GM21825 (cell line): ENCODE measurements around the gene LGALS7.
"Not testable (repeated sequence)": the region's sequence is repeated elsewhere in the genome, so short reads cannot be mapped to it uniquely, and the experiment has no call there.

ENCODE experiments used
- ATAC-seq: cut with Tn5 transposase; IDR thresholded peaks from one replicate; pipeline ENCODE4 v1.9.1; 2021; ENCODE audit warnings: mild to moderate bottlenecking, moderate library complexity; ENCODE audit not compliant: unreplicated experiment

LGALS7 gene

DNA sequence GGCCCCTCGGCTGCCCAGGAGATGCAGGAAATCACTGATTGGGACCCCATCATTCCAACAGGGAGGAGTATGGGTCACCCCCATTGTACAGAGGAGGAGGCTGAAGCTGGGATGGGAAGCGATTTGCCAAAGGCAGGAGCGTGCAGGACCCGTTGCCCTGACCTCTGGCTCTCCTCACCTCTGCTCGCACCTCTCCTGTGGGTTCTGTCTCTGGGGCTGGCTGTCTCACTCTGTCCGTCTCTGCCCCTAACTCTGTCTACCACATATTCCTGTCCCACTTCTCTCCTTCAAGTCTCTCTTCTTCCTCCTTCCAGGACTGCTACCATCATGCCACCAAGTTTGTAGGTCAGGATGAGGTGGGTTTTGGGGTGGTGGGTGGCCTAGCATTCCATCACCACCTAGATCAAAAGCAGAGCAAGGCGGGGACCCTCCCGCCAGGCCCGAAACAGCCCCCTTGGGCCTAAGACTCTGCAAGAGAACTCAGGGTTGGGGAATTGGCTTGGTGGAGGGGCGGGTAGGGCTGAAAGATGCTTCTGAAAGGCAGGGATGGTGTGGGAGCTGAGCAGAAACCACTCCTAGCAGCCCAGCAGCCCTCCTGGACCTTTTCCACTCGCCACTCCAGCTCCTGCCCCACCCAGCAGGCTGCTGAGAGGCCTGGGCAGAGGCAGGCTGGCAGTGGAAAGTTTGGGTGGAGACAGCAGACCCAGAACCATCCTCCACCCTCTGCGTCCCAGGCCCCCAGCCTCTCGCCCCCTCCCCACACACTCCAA, 1.0 kb upstream of the LGALS7 start:
- ATAC-seq: no peak

DNA sequence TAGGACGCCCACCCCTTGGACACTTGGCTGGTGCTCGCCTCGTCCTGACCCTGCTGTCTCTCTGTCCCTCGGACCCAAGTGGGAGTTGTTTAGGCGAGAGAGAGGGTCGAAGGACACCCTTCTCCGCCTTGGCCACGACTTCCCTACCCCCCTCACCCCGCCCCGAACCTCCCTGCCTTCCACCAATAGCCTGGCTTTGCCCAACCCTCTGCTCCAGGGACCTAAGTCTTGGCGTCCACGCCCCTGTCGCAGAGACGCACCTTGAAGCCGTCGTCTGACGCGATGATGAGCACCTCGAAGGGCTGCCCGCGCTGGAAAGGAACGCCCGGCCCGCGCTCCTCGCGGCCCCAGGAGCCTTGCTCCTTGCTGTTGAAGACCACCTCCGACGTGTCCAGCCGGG, 1.7 kb downstream of the LGALS7 start:
- ATAC-seq: not testable (repeated sequence)

DNA sequence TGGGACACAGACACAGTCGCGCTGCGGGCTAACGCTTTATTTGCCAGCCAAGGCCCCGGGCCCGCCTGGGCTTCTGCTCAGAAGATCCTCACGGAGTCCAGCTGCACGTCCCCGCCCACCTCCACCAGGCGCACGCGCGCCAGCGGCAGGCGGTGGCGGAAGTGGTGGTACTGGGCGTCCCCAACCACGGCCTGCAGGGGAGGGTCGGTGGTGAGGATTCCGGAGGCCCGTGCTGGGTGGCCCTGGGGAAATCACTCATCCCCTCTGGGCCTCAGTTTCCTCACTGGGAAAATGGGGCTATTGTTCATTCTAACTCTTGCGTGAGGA, 2.4 kb downstream of the LGALS7 start:
- not testable (repeated sequence) for ATAC-seq

DNA sequence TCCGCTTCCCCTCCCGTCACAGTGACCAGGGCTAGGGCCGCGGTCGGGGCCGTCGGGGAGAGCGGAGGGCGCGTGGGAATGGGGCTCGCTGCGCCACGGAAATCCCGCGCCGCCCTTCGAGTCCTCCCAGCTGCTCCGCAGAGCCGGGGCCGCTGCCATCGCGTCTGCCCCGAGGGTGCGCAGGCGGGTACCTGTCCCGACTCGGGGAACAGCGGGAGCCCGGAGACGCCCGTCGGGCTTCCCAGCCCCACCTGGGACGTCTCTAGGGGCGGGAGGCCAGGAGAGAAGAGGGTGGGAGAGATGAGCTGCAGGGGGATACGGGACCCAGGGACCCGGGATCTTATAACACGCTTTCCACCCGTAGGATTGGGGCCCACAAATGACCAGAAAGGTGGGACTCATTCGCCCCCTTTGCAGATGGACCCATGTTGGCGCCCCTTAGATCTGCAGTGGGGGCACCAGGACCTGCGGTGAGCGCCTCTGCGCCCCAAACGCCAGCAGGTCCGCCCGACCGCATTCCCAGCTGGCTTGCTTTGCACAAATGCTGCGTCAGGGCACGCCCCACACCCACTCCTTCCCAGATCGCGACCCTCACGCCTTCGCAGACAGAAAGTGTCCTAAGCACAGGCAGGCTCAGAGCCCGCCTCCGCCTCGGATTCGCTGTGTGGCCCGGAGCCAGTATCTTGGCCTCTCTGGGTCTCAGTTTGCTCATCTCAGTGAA, 2.9 kb downstream of the LGALS7 start:
- ATAC-seq: not testable (repeated sequence)

DNA sequence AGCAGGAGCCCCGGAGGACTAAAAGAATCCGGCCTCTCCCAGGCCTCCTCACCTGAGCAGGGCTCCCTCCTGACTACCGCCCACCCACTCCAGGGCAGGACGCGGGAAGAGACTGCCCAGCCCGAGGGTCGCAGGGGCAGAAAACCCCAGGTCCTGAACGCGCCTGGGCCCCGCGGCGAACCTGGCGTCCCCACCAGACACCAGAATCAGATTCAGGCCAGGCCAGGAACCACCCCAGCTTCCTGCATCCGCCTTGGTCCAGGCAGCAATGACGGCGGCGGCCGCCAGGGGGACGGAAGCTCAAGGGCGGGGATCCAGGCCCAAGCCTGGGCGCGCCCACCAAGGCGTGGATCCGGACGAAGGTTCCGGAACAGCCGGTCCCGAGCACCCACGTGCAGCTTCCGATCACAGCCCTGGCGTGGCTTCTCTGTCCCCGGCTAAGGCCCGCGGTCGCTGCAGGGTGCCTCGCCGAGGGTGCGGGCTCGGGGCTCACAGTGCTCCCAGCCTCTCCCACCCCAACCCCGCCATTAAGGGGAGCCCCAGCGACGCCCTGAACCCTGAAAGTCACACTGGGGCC, 3.6 kb downstream of the LGALS7 start:
- ATAC-seq: peak; percentile 70

DNA sequence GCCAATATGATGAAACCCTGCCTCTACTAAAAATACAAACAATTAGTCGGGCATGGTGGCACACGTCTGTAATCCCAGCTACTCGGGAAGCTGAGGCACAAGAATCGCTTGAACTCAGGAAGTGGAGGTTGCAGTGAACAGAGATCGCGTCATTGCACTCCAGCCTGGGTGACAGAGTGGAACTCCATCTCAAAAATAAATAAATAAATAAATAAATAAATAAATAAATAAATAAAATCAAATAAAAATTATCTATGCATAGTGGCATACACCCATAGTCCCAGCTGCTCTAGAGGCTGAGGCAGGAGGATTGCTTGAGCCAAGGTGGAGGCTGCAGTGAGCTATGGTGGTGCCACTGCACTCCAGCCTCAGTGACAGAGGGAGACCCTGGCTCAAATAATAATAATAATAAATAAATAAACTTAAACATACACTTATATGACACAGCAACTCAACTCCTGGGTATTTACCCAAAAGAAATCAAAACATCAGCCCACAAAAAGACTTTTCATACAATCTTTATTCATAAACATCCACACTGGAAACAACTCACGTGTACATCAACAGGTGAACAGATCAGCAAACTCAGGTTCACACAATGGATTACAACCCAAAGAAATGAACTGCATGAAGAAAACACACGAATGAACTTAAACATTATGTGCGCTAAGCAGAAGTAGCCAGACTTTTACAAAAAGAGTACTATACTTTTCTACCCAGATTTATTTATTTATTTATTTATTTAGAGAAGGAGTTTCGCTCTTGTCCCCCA, 6.9 kb downstream of the LGALS7 start:
- ATAC-seq: no peak

DNA sequence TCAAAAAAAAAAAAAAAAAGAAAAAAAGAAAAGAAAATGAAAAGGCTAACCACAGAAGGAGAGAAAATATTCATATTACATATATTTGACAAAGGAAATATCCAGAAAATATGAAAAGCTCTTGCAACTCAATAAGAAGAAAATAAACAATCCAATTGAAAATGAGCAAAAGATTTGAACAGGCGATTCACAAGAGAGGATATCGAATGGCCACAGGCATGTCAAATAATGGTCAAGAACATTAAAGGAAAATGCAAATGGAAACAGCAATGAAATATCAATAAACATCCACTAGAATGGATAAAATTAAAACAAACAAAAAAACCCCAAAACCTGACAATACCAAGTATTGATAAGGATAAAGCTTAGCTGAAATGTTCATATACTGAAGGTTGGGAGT, 8.1 kb downstream of the LGALS7 start:
- ATAC-seq: no peak

DNA sequence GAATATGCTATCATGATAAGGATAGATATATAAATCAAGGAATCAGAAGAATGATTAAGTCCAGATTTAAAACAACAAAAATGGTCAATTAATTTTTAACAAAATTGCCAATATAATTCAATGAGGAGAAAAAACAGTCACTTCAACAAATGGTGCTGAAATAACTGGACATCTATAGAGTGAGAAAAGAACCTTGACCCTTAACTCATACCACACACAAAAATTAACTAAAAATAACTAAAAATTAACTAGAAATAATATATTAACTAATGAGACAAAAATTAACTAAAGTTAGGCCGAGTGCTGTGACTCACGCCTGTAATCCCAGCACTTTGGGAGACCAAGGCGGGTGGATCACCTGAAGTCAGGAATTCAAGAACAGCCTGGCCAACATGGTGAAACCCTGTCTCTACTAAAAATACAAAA, 9.5 kb downstream of the LGALS7 start:
- no peak for ATAC-seq

DNA sequence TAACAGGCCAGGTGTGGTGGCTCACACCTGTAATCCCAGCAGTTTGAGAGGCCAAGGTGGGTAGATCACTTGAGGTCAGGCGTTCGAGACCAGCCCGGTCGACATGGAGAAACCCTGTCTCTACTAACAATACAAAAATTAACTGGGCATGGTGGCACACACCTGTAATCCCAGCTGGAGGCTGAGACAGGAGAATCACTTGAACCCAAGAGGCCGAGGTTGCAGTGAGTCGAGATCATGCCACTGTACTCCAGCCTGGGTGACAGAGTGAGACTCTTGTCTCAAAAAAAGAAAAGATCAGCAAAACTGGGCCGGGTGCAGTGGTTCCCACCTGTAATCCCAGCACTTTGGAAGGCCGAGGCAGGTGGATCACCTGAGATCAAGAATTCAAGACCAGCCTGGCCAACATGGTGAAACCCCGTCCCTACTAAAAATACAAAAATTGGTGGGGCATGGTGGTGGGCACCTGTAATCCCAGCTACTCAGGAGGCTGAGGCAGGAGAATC, 11.4 kb downstream of the LGALS7 start:
- ATAC-seq: not testable (repeated sequence)

DNA sequence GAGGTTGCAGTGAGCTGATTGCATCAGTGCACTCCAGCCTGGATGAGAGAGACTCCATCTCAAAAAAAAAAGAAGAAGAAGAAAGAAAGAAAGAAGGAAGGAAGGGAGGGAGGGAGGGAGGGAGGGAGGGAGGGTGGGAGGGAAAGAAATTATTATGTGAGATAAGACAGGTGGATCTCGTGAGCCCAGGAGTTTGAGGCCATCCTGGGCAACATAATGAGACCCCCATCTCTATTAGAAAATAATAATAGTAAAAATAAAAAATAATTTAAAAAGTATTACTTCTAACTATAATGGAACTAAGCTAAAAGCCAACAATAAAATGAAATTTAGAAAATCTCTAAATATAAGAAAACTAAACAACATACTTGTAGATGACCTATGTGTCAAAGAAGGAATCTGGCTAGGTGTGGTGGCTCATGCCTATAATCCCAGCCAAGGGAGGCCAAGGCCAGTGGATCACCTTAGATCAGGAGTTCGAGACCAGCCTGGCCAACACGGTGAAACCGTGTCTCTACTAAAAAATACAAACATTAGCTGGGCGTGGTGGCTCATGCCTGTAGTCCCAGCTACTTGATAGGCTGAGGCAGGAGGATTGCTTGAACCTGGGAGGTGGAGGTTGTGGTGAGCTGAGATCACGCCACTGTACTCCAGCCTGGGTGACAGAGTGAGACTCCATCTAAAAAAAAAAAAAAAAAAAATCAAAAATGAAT, 12.4 kb downstream of the LGALS7 start:
- ATAC-seq: not testable (repeated sequence)

DNA sequence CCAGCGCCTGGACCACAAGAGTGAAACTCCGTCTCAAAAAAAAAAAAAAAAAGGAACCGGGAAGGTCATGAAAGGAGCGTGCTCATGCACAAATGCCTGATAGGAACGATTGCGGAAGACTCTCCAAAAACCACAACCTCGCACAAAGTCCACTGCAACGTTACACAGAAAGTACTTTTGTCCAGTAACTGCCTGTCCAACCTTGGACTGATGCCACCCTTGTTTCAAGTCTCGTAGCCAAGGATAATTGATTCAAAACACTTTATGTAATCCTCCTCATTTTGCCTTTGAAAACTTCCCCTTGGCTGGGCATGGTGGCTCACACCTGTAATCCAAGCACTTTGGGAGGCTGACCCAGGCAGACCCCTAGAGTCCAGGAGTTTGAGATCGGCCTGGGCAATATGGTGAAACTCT, 13.7 kb downstream of the LGALS7 start:
- no peak for ATAC-seq

DNA sequence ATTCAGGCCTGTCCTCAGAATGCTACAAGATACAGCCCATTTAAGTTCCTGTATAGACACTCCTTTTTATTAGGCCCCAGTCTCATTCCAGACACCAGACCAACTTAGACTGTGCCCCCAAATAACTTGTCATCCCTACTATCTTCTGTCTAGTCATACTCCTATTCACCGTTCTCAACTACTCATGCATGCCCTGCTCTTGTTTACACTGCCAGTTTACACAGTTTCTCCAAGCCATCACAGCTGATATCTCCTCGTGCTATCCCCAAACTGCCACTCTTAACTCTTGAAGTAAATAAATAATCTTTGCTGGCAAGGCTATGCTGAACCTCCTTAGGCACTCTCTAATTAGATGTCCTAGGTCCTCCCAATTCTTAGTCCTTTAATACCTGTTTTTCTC, 19.1 kb downstream of the LGALS7 start:
- not testable (repeated sequence) for ATAC-seq

DNA sequence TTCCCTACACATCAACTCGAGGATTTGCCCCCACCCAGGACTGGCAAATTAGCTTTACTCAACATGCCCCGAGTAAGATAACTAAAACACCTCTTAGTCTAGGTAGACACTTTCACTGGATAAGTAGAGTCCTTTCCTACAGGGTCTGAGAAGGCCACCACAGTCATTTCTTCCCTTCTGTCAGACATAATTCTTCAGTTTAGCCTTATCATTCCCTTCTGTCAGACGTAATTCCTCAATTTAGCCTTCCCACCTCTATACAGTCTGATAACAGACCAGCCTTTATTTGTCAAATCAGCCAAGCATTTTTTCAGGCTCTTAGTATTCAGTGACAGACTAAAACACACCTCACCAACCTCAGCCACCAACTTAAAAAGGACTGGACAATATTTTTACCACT, 19.5 kb downstream of the LGALS7 start:
- ATAC-seq: not testable (repeated sequence)

DNA sequence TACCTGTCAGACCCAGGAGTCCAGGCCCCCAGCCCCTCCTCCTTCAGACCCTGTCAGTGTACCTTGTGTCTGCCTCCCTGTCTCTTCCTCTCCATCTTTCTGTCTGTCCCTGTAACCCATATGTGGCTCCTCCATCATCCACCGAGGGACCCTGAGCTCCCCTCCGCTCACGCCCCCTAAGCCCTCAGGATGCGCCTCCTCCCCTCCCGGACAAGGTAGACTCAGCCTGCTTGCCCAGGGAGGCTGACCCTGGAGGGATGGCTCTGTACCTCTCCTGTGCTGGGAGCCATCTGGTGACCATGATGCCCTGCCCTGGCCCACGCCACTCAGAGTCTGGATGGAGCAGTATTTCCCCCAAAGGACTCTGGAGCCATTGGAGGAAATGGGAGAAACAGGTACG, 28.0 kb downstream of the LGALS7 start:
- no peak for ATAC-seq

DNA sequence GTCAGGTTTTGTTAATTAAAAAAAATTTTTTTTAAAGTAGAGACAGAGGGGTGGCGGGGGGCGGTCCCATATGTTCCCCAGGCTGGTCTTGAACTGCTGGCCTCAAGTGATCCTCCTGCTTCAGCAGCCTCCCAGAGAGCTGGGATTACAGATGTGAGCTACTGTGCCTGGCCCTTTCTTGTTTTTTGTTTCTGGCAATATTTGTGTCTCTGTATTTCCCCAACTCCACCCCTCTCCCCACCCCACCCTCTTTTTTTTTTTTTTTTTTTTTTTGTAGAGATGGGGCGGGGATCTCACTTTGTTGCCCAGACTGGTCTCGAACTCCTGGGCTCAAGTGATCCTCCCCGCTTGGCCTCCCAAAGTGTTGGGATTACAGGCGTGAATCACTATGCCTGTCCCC, 28.4 kb downstream of the LGALS7 start:
- no peak for ATAC-seq

DNA sequence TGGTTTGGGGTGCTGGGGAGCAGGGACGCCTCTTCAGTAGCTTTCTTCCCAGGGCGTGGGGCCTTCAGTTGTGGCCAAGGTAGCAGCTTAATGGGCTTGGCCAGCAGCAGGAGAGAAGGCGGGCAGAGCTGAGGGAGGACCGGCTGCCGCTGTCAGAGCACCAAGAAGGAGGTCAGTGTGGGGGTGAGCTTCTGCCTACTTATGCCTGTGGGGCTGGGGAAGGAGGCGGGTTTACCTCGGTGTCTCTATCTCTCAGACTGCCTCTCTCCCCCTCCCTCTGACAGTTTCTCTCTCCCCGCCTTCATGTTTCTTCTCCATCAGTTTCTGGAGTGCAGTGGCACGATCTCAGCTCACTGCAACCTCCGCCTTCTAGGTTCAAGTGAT, 29.0 kb downstream of the LGALS7 start, which contains the start of gene CAPN12:
Gene CAPN12 (minus strand): TSS at position 177 of the 384 bp plus-strand sequence. CDS start 309 bp downstream, outside the sequence.
- no peak for ATAC-seq

DNA sequence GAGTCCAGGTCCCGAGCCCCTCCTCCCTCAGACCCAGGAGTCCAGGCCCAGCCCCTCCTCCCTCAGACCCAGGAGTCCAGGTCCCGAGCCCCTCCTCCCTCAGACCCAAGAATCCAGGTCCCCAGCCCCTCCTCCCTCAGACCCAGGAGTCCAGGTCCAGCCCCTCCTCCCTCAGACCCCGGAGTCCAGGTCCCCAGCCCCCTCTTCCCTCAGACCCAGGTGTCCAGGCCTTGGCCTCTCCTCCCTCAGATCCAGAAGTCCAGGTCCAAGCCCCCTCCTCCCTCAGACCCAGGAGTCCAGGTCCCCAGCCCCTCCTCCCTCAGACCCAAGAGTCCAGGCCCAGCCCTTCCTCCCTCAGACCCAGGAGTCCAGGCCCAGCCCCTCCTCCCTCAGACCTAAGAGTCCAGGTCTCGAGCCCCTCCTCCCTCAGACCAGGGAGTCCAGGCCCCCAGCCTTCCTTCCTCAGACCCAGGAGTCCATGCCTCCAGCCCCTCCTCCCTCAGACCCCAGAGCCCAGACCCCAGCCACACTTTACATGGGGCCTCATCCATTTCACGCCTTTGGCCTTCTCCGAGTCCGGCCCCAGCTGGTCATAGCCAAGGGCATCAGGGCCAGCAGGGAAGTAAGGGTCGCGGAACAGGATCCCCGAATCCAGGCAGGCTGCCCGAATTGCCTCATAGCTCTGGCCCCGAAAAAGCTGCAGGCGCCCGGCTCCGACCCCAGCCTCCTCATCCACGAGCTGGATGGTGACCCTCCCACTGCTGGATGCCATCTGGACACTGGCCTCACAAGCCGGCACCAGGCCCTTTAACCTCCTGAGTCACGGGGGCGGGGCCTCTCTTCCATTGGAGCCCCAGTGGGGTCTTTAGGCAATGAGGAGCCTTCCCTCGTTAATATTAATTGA, 29.7 kb downstream of the LGALS7 start:
- ATAC-seq: no peak

DNA sequence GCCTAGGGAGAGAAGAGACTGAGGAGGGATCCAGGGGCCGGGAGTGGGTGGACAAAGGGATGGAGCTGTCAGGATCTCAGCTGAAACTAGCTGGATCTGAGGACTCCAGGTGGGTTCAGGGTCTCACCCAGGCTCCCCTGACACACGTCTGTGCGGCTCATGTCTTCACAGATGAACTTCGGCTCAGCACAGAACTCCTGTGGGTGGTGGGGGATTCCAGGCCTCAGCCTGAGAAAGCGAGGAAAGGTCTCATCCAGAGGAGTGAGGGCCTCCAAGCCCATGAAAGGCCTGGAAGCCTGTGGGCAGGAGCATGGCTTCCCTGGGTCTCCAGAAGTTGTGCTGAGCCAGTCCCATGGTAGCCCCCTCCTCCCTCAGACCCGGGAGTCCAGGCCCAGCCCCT, 30.4 kb downstream of the LGALS7 start:
- no peak for ATAC-seq

DNA sequence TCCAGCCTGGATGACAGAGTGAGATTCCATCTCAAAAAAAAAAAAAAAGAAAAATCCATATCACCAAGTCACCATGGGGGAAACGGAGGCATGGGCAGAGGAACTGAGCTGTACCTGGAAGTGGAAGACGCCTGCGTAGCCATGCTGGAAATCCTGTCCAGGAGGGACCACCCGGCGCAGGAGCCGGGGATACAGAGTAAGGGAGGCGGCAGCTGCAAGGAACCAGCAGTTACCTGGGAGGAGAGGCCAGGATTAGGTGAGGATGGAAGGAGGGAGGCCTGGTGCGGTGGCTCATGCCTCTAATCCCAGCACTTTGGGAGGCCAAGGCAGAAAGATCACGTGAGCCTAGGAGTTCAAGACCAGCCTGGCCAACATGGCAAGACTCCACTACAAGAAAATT, 31.0 kb downstream of the LGALS7 start:
- no peak for ATAC-seq
